ENCODE data around the gene TTLL7.
A peak's percentile ranks its signal among the peaks of the same experiment; 100 is the strongest.

GRCh38 chr1:83998498-83999315, at the start of gene TTLL7:
- no peak for TF ChIP-seq CTCF (IDR thresholded peaks at IDR 0.05)
- no peak for TF ChIP-seq POLR2A (IDR thresholded peaks at IDR 0.05; ENCODE audit: low read depth)
- TF ChIP-seq EP300 (IDR thresholded peaks at IDR 0.05) = no peak
- peak; percentile 70 to 86 for TF ChIP-seq POLR2AphosphoS5 (IDR thresholded peaks at IDR 0.05)
